COLO668 (cell line): ENCODE results near the gene PHRF1.
"Not testable (repeated sequence)": the region's sequence is repeated elsewhere in the genome, so short reads cannot be mapped to it uniquely, and the experiment has no call there.

Source experiments
- DNase-seq: peaks from one replicate; lab custom pipeline; 2025; ENCODE audit not compliant: unreplicated experiment; lab: John Stamatoyannopoulos, UW

Gene PHRF1

GRCh38 chr11:626475-627307 is 50.4 kb downstream of the PHRF1 start, which contains the start of gene SCT:
TSS of gene SCT (minus strand) at chr11:627181. CDS start at chr11:627143, 38 bp downstream.
- no peak for DNase-seq

GRCh38 chr11:627308-627576 is 51.0 kb downstream of the PHRF1 start:
- DNase-seq: no peak

GRCh38 chr11:628056-628455 is 51.8 kb downstream of the PHRF1 start:
- no peak for DNase-seq

- peak; percentile 2 for DNase-seq
Observed at GRCh38 chr11:629237-629583, 52.9 kb downstream of the PHRF1 start.

GRCh38 chr11:630871-631270 is 54.6 kb downstream of the PHRF1 start:
- no peak for DNase-seq

- DNase-seq: no peak
Observed at GRCh38 chr11:635945-636510, 59.8 kb downstream of the PHRF1 start.

GRCh38 chr11:636511-637332 is 60.5 kb downstream of the PHRF1 start, which contains the start of gene DRD4:
TSS of gene DRD4 (plus strand) at chr11:637269. CDS start at chr11:637305, 36 bp downstream.
- no peak for DNase-seq

- DNase-seq: no peak
Observed at GRCh38 chr11:637333-637592, 61.0 kb downstream of the PHRF1 start.

GRCh38 chr11:637593-638521 is 61.6 kb downstream of the PHRF1 start:
- DNase-seq: no peak

GRCh38 chr11:638631-639331 is 62.5 kb downstream of the PHRF1 start:
- no peak for DNase-seq

- DNase-seq: no peak
Observed at GRCh38 chr11:639332-639955, 63.2 kb downstream of the PHRF1 start.

- DNase-seq: no peak
Observed at GRCh38 chr11:640021-640706, 63.9 kb downstream of the PHRF1 start.

- no peak for DNase-seq
Observed at GRCh38 chr11:641806-642370, 65.6 kb downstream of the PHRF1 start.

GRCh38 chr11:643366-643765 is 67.1 kb downstream of the PHRF1 start:
- no peak for DNase-seq

GRCh38 chr11:643849-644738 is 67.8 kb downstream of the PHRF1 start:
- no peak for DNase-seq

- DNase-seq: no peak
Observed at GRCh38 chr11:645536-645935, 69.3 kb downstream of the PHRF1 start.

GRCh38 chr11:646214-646613 is 69.9 kb downstream of the PHRF1 start:
- DNase-seq: no peak

GRCh38 chr11:647672-648158 is 71.4 kb downstream of the PHRF1 start:
- not testable (repeated sequence) for DNase-seq
